Vagina (tissue), 2 donors: ENCODE results near the gene FAM3C. TPM values are rescaled to one million over a fixed set of nuclear protein-coding genes. Genes with fewer than 3 reads are reported as not detected.

Experiments used
- DNase-seq, 2 donors: peaks; one replicate each; pipeline ENCODE4 v3.0.0-alpha.2; 2017; ENCODE audit errors: extremely low spot score in 2 of 2
- H3K27ac ChIP-seq: fragments of 200-600 bp; sonication (generic); one replicate; pipeline ENCODE4 v1.5.1; 2019
- H3K27me3 ChIP-seq: fragments of 200-600 bp; sonication (generic); one replicate; pipeline ENCODE4 v1.5.1; 2019
- H3K36me3 ChIP-seq, 2 donors: fragments of 200-600 bp; sonication (generic); one replicate each; pipeline ENCODE4 v1.5.1; 2017 to 2019
- H3K4me1 ChIP-seq: fragments of 200-600 bp; sonication (generic); one replicate; pipeline ENCODE4 v1.5.1; 2019
- H3K4me3 ChIP-seq, 2 donors: fragments of 200-600 bp; sonication (generic); 1 replicate in 1 of 2; 2 replicates in 1 of 2; pipeline ENCODE4 v1.5.1; 2016 to 2019
- H3K9me3 ChIP-seq: fragments of 200-600 bp; sonication (generic); one replicate; pipeline ENCODE4 v1.5.1; 2019
- CTCF ChIP-seq, 3 experiments: fragments of 450-650 bp in 2 of 3; fragments of 200-600 bp in 1 of 3; sonication (generic) in 1 of 3; IDR thresholded peaks; one replicate each; pipeline ENCODE4 v1.5.1; 2017 to 2019; ENCODE audit warnings: antibody characterized with exemption in 3 of 3, mild to moderate bottlenecking in 2 of 3, moderate library complexity in 2 of 3
- POLR2A ChIP-seq, 2 donors: fragments of 450-650 bp; IDR thresholded peaks; one replicate each; pipeline ENCODE4 v1.6.1; 2017; ENCODE audit warnings: antibody characterized with exemption in 2 of 2, mild to moderate bottlenecking in 2 of 2, moderate library complexity in 2 of 2
- POLR2AphosphoS5 ChIP-seq, 2 donors: sonication (generic); formaldehyde crosslinking; IDR thresholded peaks; one replicate each; pipeline ENCODE4 v1.9.0; 2017; ENCODE audit warnings: antibody characterized with exemption in 2 of 2, mild to moderate bottlenecking in 2 of 2, low read depth in 1 of 2; ENCODE audit not compliant: insufficient read depth in 1 of 2
- intact Hi-C: fragments of 100-400 bp; cut with DNase I; formaldehyde crosslinking; loops from one replicate; pipeline ENCODE4 v1.15.1; 2023
- total RNA-seq: library from RNA; depleted of rRNA; stranded (reverse); fragments of >200 nt; gene quantifications from one replicate; pipeline ENCODE4 v1.2.3, GENCODE V29; 2016

FAM3C gene
- total RNA-seq, 1 donor from 2014 or later = 36.1 TPM

DNA sequence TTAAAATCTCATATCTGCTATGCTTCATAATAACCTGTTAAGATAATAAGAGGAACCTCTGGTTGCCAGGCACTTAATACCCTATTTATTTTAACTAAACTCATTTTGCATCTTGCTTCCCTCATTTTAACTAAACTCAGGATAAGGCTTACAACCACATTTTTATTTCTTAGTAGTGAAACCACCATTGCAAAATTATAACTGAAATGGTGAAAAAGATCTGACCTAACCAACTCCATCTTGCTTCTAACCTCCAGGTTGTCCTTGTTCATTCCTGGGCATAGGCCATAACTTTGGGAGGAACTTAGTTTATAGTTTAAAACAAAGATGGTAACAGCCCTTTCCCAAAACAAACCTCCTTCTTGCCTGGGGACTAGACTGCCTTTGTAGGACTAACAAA is 6.0 kb downstream of the FAM3C start:
- H3K9me3 ChIP-seq = no peaks in the 10 kb centered on the region
- no peak for DNase-seq
- H3K4me1 ChIP-seq = peaks cover 27% of the 10 kb centered on the region
- TF ChIP-seq POLR2A (IDR thresholded peaks at IDR 0.05) (no peak), CTCF (IDR thresholded peaks at IDR 0.05) (no peak), POLR2AphosphoS5 (IDR thresholded peaks at IDR 0.05; ENCODE audit: insufficient read depth in 1 of 2, low read depth in 1 of 2) (no peak)
- no peak overlapping the region for H3K27ac ChIP-seq
- H3K4me3 ChIP-seq = no peak overlapping the region
- H3K27me3 ChIP-seq = no peaks in the 10 kb centered on the region
- no peaks in the 10 kb centered on the region for H3K36me3 ChIP-seq
- intact Hi-C loops = no loop called here

DNA sequence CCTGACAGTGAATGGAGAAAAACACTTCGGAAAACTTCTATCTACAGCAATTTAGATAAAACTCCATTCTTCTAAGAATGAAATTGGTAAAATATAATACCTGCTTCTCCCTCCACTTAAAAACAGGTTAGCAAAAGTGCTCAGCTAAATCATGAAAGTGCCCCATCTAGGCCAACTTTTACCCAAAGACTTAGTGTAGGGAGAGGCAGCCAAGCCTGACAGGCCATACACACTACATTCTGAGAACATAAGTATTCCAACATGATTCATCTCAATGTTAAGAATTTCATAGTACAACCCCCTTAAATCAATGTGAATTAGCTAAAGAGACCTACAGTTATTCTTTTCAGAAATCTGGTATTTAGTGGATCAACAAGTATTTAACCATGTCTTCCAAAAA is 7.2 kb downstream of the FAM3C start:
- TF ChIP-seq POLR2A (IDR thresholded peaks at IDR 0.05) = no peak
- no peak for TF ChIP-seq CTCF (IDR thresholded peaks at IDR 0.05)
- no peak for TF ChIP-seq POLR2AphosphoS5 (IDR thresholded peaks at IDR 0.05; ENCODE audit: insufficient read depth in 1 of 2, low read depth in 1 of 2)
- H3K27me3 ChIP-seq = no peaks in the 10 kb centered on the region
- no peak overlapping the region for H3K27ac ChIP-seq
- no peaks in the 10 kb centered on the region for H3K9me3 ChIP-seq
- intact Hi-C loops = no loop called here
- peaks cover 16% of the 10 kb centered on the region for H3K4me1 ChIP-seq
- DNase-seq = no peak
- H3K36me3 ChIP-seq = no peaks in the 10 kb centered on the region
- no peak overlapping the region for H3K4me3 ChIP-seq

- Histone ChIP-seq H3K9me3 (no peaks in the 10 kb centered on the region), H3K36me3 (peaks cover 0 to 4% of the 10 kb centered on the region in 2 donors), H3K27me3 (no peaks in the 10 kb centered on the region), H3K27ac (no peak overlapping the region), H3K4me1 (peaks cover 16% of the 10 kb centered on the region), H3K4me3 (no peak overlapping the region)
- DNase-seq = no peak
- TF ChIP-seq POLR2AphosphoS5 (IDR thresholded peaks at IDR 0.05; ENCODE audit: insufficient read depth in 1 of 2, low read depth in 1 of 2) = no peak
- TF ChIP-seq CTCF (IDR thresholded peaks at IDR 0.05) = no peak
- no peak for TF ChIP-seq POLR2A (IDR thresholded peaks at IDR 0.05)
- intact Hi-C loops = no loop called here
Measured at GRCh38 chr7:121385800-121386179, 10.3 kb downstream of the FAM3C start.

GRCh38 chr7:121385056-121385799 is 10.9 kb downstream of the FAM3C start:
- no peak overlapping the region for H3K27ac ChIP-seq
- no peaks in the 10 kb centered on the region for H3K27me3 ChIP-seq
- intact Hi-C loops = no loop called here
- H3K4me1 ChIP-seq = peaks cover 13% of the 10 kb centered on the region
- no peak for TF ChIP-seq POLR2A (IDR thresholded peaks at IDR 0.05)
- TF ChIP-seq POLR2AphosphoS5 (IDR thresholded peaks at IDR 0.05; ENCODE audit: insufficient read depth in 1 of 2, low read depth in 1 of 2) = no peak
- TF ChIP-seq CTCF (IDR thresholded peaks at IDR 0.05) = no peak
- DNase-seq = no peak
- H3K36me3 ChIP-seq = peaks cover 0 to 4% of the 10 kb centered on the region in 2 donors
- no peak overlapping the region for H3K4me3 ChIP-seq
- H3K9me3 ChIP-seq = no peaks in the 10 kb centered on the region

DNA sequence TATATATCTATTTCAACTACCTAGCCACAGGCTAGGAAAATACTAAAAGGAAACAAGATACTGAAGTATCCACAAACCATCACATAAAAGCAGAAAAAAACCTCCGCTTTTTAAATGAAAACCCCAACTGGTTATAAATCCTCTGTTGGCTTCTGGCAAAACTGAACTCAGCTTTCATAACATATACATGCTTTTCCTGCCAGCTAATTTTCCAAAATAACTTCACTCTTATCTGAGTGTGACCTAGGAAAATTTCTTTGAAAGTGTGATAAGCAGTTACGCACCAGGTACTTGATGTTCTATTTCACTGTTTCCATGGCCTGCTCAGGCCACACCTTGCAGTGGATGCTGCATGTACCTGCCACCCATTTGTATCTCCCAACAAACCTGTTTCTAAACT is 11.8 kb downstream of the FAM3C start:
- intact Hi-C loops = loop anchor here (5.0 kb wide), 1 partner anchor 757 kb away; no protein-coding TSS in a partner anchor
- Histone ChIP-seq H3K9me3 (no peaks in the 10 kb centered on the region), H3K4me1 (peaks cover 7% of the 10 kb centered on the region), H3K27me3 (no peaks in the 10 kb centered on the region), H3K36me3 (peaks cover 0 to 4% of the 10 kb centered on the region in 2 donors), H3K27ac (no peak overlapping the region), H3K4me3 (no peak overlapping the region)
- DNase-seq = no peak
- TF ChIP-seq CTCF (IDR thresholded peaks at IDR 0.05) = no peak
